Liver (tissue), 3 donors: ENCODE data around the gene COMMD4.

Experiments
- ATF3 ChIP-seq: IDR thresholded peaks from 2 replicates; pipeline ENCODE4 v1.6.1; 2016; ENCODE audit warnings: antibody characterized with exemption
- CTCF ChIP-seq: fragments of 150-350 bp; IDR thresholded peaks from 2 replicates; pipeline ENCODE4 v1.5.1; 2017; ENCODE audit warnings: improper control_type of control experiment, low read depth, low read length; ENCODE audit not compliant: missing input control
- HNF4G ChIP-seq: IDR thresholded peaks from 2 replicates; pipeline ENCODE4 v1.6.1; 2016; ENCODE audit warnings: antibody characterized with exemption
- MAX ChIP-seq: IDR thresholded peaks from 2 replicates; pipeline ENCODE4 v1.6.1; 2016; ENCODE audit warnings: antibody characterized with exemption
- RAD21 ChIP-seq, 2 donors: IDR thresholded peaks; 2 replicates each; pipeline ENCODE4 v1.6.1; 2016; ENCODE audit warnings: antibody characterized with exemption in 2 of 2, mild to moderate bottlenecking in 2 of 2
- REST ChIP-seq: IDR thresholded peaks from 2 replicates; pipeline ENCODE4 v1.6.1; 2016; ENCODE audit warnings: antibody characterized with exemption, mild to moderate bottlenecking
- TAF1 ChIP-seq: conservative IDR thresholded peaks from 2 replicates; pipeline ENCODE4 v1.6.1; 2016; ENCODE audit warnings: antibody characterized with exemption, mild to moderate bottlenecking
- YY1 ChIP-seq: IDR thresholded peaks from 2 replicates; pipeline ENCODE4 v1.6.1; 2016; ENCODE audit warnings: antibody characterized with exemption, mild to moderate bottlenecking
- donor health status: healthy.
- donor health status: healthy.

- TF ChIP-seq TAF1, result no peak
- TF ChIP-seq CTCF, result no peak
- TF ChIP-seq REST, result no peak
- no peak for TF ChIP-seq YY1
- TF ChIP-seq HNF4G, result no peak
- TF ChIP-seq RAD21 (IDR thresholded peaks at IDR 0.05), result no peak
- TF ChIP-seq ATF3, result no peak
- no peak for TF ChIP-seq MAX
These were observed 23.1 kb downstream of the COMMD4 start for GRCh38 chr15:75358771-75359536.
